Ishikawa (cell line): ENCODE measurements around the gene PCLO.

ENCODE experiments used
- CEBPB ChIP-seq: IDR thresholded peaks from 2 replicates; pipeline ENCODE4 v1.6.1; 2012
- CREB1 ChIP-seq: IDR thresholded peaks from 2 replicates; pipeline ENCODE4 v1.6.1; 2012; ENCODE audit warnings: low read depth
- EGR1 ChIP-seq: IDR thresholded peaks from 2 replicates; pipeline ENCODE4 v1.6.1; 2012
- EP300 ChIP-seq: IDR thresholded peaks from 2 replicates; pipeline ENCODE4 v1.6.1; 2012; ENCODE audit warnings: borderline replicate concordance
- FOXM1 ChIP-seq: IDR thresholded peaks from 2 replicates; pipeline ENCODE4 v1.6.1; 2012; ENCODE audit warnings: low read depth, borderline replicate concordance
- MAX ChIP-seq: IDR thresholded peaks from 2 replicates; pipeline ENCODE4 v1.6.1; 2012
- NFIC ChIP-seq: IDR thresholded peaks from 2 replicates; pipeline ENCODE4 v1.6.1; 2012
- RAD21 ChIP-seq: IDR thresholded peaks from 2 replicates; pipeline ENCODE4 v1.6.1; 2012; ENCODE audit warnings: low read depth
- REST ChIP-seq: IDR thresholded peaks from 2 replicates; pipeline ENCODE4 v1.6.1; 2012; ENCODE audit warnings: low read depth, mild to moderate bottlenecking
- TAF1 ChIP-seq: IDR thresholded peaks from 2 replicates; pipeline ENCODE4 v1.6.1; 2012; ENCODE audit warnings: low read depth, mild to moderate bottlenecking
- TCF12 ChIP-seq: IDR thresholded peaks from 2 replicates; pipeline ENCODE4 v1.6.1; 2012; ENCODE audit warnings: low read depth
- TEAD4 ChIP-seq: IDR thresholded peaks from 2 replicates; pipeline ENCODE4 v1.6.1; 2012
- YY1 ChIP-seq: IDR thresholded peaks from 2 replicates; pipeline ENCODE4 v1.6.1; 2012; ENCODE audit warnings: low read depth
- ZBTB7A ChIP-seq: IDR thresholded peaks from 2 replicates; pipeline ENCODE4 v1.6.1; 2012; ENCODE audit warnings: low read depth
- TF ChIP-seq, protein P1 (sequence below): IDR thresholded peaks from 2 replicates; pipeline ENCODE4 v1.6.1; 2012

Gene PCLO

DNA sequence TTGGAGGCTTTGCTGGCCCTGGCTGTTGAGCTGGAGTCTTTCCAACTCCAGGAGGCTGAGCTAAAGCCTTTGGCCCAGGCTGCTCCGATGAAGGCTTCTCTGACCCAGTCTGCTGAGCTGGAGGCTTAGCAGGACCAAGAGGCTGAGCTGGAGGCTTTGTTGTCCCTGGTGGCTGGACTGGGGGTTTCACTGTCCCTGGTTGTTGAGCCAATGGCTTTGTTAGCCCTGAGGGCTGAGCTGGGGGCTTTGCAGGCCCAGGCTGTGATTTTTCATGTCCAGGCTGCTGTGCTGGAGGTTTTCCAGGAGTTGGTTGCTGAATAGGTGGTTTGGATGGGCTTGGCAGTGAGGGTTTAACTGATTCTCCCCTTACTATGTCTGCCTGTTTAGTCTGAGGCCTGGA is 7.3 kb downstream of the PCLO start:
- TF ChIP-seq NFIC (no peak), ZBTB7A (no peak), TCF12 (no peak)

DNA sequence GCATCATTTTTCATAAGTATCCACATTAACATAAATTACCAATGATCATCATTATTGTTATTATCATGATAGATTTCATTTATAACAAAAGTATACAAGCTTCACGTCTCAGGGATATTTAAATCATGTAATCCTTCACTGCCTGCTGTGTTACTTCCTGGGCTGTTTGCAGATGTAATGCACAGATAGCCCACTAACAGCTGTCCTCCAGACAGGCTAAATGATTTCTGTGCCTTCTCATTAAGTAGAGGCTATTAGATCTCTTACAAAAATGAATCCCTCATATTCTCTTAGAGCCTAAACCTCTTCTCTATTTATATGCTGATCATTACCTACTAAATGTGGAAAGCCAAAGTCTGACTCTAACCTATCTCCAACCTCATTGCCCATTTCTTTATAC is 9.3 kb downstream of the PCLO start:
- TF ChIP-seq EGR1 = no peak

DNA sequence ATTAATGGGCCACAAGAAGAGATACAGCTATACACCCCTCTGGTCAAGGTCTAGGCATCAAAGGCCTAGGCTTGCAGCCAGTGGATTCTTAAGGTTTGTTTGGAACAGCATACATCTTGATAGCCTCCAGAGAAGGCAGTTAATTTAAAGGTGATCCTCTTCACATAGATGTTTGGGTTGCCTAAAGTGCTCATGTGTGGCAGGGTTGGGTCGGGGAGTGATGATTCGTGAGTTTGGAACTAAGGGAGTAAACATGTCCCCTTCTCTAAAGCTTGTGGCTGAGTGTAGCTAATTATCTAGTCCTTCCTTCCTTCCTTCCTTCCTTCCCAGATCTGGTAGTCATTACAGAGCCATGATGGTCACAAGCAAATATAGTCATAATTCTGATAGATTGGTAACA is 12.4 kb downstream of the PCLO start:
- TF ChIP-seq RAD21 (no peak), CEBPB (no peak), CREB1 (no peak), TCF12 (no peak), FOXM1 (no peak), NFIC (no peak), REST (no peak), EP300 (no peak)
- TF ChIP-seq, protein P1, sequence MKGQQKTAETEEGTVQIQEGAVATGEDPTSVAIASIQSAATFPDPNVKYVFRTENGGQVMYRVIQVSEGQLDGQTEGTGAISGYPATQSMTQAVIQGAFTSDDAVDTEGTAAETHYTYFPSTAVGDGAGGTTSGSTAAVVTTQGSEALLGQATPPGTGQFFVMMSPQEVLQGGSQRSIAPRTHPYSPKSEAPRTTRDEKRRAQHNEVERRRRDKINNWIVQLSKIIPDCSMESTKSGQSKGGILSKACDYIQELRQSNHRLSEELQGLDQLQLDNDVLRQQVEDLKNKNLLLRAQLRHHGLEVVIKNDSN = no peak

- TF ChIP-seq EGR1 (no peak), TCF12 (no peak), RAD21 (no peak), EP300 (no peak), TEAD4 (no peak), CREB1 (no peak), CEBPB (no peak), YY1 (no peak), REST (no peak), NFIC (no peak)
- TF ChIP-seq, protein P1 = no peak
These were observed 13.2 kb downstream of the PCLO start for GRCh38 chr7:83149466-83149865.

DNA sequence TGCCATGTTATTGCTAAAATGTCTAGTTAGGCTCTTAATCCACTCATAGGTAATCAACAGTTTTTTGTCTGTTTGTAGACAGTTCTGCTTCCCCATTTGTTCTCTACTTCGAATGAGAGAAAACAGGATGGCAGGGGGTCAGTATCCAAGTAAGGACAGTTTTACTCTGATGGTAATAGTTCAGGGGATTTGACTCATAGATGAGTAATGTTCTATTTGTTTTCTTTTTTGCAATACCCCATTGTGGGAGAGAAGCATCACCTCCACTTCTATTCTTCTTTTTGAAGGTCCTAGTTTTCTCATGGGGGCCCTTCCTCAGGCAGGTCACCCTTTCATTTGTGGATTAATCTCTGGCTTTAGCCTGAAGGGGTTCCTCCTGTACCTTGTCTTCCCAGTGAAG is 13.9 kb downstream of the PCLO start:
- TF ChIP-seq TEAD4 (no peak), EGR1 (no peak), NFIC (no peak), YY1 (no peak), TAF1 (no peak), RAD21 (no peak), CEBPB (no peak), REST (no peak), FOXM1 (no peak), MAX (no peak), ZBTB7A (no peak), TCF12 (no peak), EP300 (no peak), CREB1 (no peak)
- TF ChIP-seq, protein P1 = no peak
